B cell (primary cell): Measurements from ENCODE around the gene BET1. TPM values are rescaled to one million over a fixed set of nuclear protein-coding genes. Genes with fewer than 3 reads are reported as not detected.

Experiments used
- ATAC-seq: fragments of 200-7000 bp; cut with Tn5 transposase; one replicate; pipeline ENCODE4 v1.10.0; 2021; ENCODE audit warnings: low read depth, mild to moderate bottlenecking, moderate number of reproducible peaks, moderate library complexity
- CTCF ChIA-PET: fragments of 350-600 bp; sonication (Branson Sonifier 250); formaldehyde crosslinking; loops from one replicate; lab custom pipeline; 2021; ENCODE audit warnings: antibody characterized with exemption, inconsistent platforms; lab: Charles Lee
- POLR2A ChIA-PET: fragments of 350-600 bp; sonication (Branson Sonifier 250); formaldehyde crosslinking; loops from one replicate; lab custom pipeline; 2021; ENCODE audit warnings: antibody characterized with exemption; lab: Charles Lee
- DNase-seq: peaks from one replicate; pipeline ENCODE4 v3.0.0; 2013
- H2AFZ ChIP-seq: 2 replicates; pipeline ENCODE4 v1.6.1; 2012; ENCODE audit warnings: mild to moderate bottlenecking, low read depth, low read length; ENCODE audit not compliant: insufficient read depth, poor library complexity, severe bottlenecking
- H3K27ac ChIP-seq, 2 donors: 1 replicate in 1 of 2; 2 replicates in 1 of 2; pipeline ENCODE4 v1.5.1; 2012 to 2013; ENCODE audit warnings: low read length in 2 of 2, mild to moderate bottlenecking in 2 of 2, moderate library complexity in 1 of 2
- H3K27me3 ChIP-seq, 4 experiments: fragments of 200-600 bp in 1 of 4; sonication (generic) in 1 of 4; replicated peaks in 1 of 4; 1 replicate in 2 of 4; 2 replicates in 2 of 4; pipeline versions ENCODE4 v1.6.1 to v1.7.0; 2013 to 2016; ENCODE audit warnings: low read length in 3 of 4, mild to moderate bottlenecking in 2 of 4, mixed read lengths in 1 of 4, moderate library complexity in 1 of 4; ENCODE audit not compliant: insufficient read depth in 4 of 4, control insufficient read depth in 3 of 4; ENCODE audit errors: control extremely low read depth in 1 of 4
- H3K36me3 ChIP-seq, 2 experiments: replicated peaks in 1 of 2; 1 replicate in 1 of 2; 2 replicates in 1 of 2; pipeline versions ENCODE4 v1.6.1 to v1.7.1; 2013; ENCODE audit warnings: low read length in 1 of 2; ENCODE audit not compliant: insufficient read depth in 2 of 2, control insufficient read depth in 1 of 2; ENCODE audit errors: control extremely low read depth in 1 of 2, extremely low read depth in 1 of 2
- H3K4me1 ChIP-seq, 2 donors: fragments of 200-600 bp in 1 of 2; sonication (generic) in 1 of 2; 1 replicate in 1 of 2; 2 replicates in 1 of 2; pipeline versions ENCODE4 v1.5.1 to v1.6.1; 2013 to 2017; ENCODE audit warnings: low read length in 2 of 2; ENCODE audit not compliant: control insufficient read depth in 2 of 2, insufficient read depth in 2 of 2
- H3K4me2 ChIP-seq: replicated peaks from 2 replicates; pipeline ENCODE3; 2012; ENCODE audit warnings: mild to moderate bottlenecking, low read depth, low read length; ENCODE audit not compliant: poor library complexity, severe bottlenecking
- H3K4me3 ChIP-seq, 5 experiments: fragments of 200-600 bp in 1 of 5; sonication (generic) in 1 of 5; 1 replicate in 3 of 5; 2 replicates in 2 of 5; pipeline versions ENCODE4 v1.5.1 to v1.7.0; 2011 to 2016; ENCODE audit warnings: low read length in 4 of 5, mild to moderate bottlenecking in 4 of 5, low read depth in 2 of 5, control low read depth in 1 of 5, moderate library complexity in 1 of 5; ENCODE audit not compliant: insufficient read depth in 1 of 5; ENCODE audit errors: control extremely low read depth in 1 of 5, extremely low read depth in 1 of 5
- H3K79me2 ChIP-seq: fragments of 200-600 bp; sonication (generic); one replicate; pipeline ENCODE4 v1.6.0; 2016; ENCODE audit warnings: low read length; ENCODE audit not compliant: control insufficient read depth, insufficient read depth
- H3K9ac ChIP-seq: fragments of 200-600 bp; sonication (generic); 2 replicates; pipeline ENCODE4 v1.6.1; 2017; ENCODE audit warnings: mild to moderate bottlenecking, low read length, moderate library complexity
- H3K9me3 ChIP-seq, 3 donors: one replicate each; pipeline versions ENCODE4 v1.6.1 to v1.7.1; 2013; ENCODE audit warnings: low read length in 2 of 3; ENCODE audit not compliant: control insufficient read depth in 2 of 3, insufficient read depth in 1 of 3; ENCODE audit errors: control extremely low read depth in 1 of 3
- H4K20me1 ChIP-seq: 2 replicates; pipeline ENCODE4 v1.6.0; 2012; ENCODE audit warnings: mild to moderate bottlenecking, low read length; ENCODE audit not compliant: insufficient read depth, control insufficient read depth, poor library complexity, severe bottlenecking
- H3K27ac Mint-ChIP-seq: one replicate; pipeline ENCODE4 v1.8.0; 2021; ENCODE audit warnings: mixed read lengths
- H3K27me3 Mint-ChIP-seq: one replicate; pipeline ENCODE4 v1.8.0; 2021; ENCODE audit warnings: mixed read lengths
- H3K4me1 Mint-ChIP-seq: one replicate; pipeline ENCODE4 v1.8.0; 2021; ENCODE audit warnings: mixed read lengths
- H3K4me3 Mint-ChIP-seq: one replicate; pipeline ENCODE4 v1.8.0; 2021; ENCODE audit warnings: mixed read lengths
- H3K9me3 Mint-ChIP-seq: one replicate; pipeline ENCODE4 v1.8.0; 2022; ENCODE audit warnings: mixed read lengths; ENCODE audit not compliant: insufficient read depth
- EZH2 ChIP-seq: IDR thresholded peaks from 2 replicates; pipeline ENCODE4 v1.6.1; 2012; ENCODE audit warnings: borderline replicate concordance, low read depth, mild to moderate bottlenecking, moderate library complexity, low read length; ENCODE audit not compliant: insufficient read depth, poor library complexity, severe bottlenecking
- WGBS: methylation state at CpG from one replicate; pipeline ENCODE4 v1.1.5; 2013; ENCODE audit warnings: missing lambda C conversion rate; ENCODE audit not compliant: insufficient coverage; 5-methylcytosine and 5-hydroxymethylcytosine counted together
- intact Hi-C: fragments of 100-400 bp; cut with micrococcal nuclease; formaldehyde crosslinking; loops from one replicate; pipeline ENCODE4 v1.10.0; 2022
- polyA plus RNA-seq: library from polyadenylated mRNA; depleted of rRNA; stranded (reverse); fragments of >200 nt; gene quantifications from 2 replicates; pipeline ENCODE4 v1.2.3, GENCODE V29; 2012
- total RNA-seq, 2 donors: library from RNA; stranded (reverse); fragments of 120-200 nt in 1 of 2; gene quantifications; 1 replicate in 1 of 2; 2 replicates in 1 of 2; pipeline versions ENCODE4 v1.2.3 to v1.2.4, GENCODE V29; 2013 to 2022
- TF ChIP-seq, protein P1 (sequence below): fragments of 200-600 bp; IDR thresholded peaks from one replicate; pipeline ENCODE4 v1.8.0; 2022; ENCODE audit warnings: antibody characterized with exemption, mild to moderate bottlenecking

The BET1 gene
- total and polyA plus RNA-seq, 2 donors (not counting 1 experiment from before 2014, with no cell fraction given) = 16.0 to 36.1 TPM

DNA sequence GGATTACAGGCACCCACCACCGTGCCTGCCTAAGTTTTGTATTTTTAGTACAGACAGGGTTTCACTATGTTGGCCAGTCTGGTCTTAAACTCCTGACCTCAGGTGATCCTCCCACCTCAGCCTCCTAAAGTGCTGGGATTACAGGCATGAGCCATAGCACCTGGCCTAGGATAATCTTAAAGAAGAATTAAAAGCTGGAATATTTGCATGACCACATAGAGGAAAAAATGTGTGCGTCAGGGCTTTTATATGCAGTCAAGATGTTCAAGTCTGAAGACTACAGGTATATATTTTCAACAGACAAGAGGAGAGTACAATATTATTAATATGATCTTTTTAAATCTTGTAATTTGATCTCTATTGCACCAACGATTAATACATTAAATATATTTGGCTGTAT is 43.2 kb downstream of the BET1 start:
- POLR2A ChIA-PET = no interaction called here
- no peaks in the 10 kb centered on the region for H3K27me3 ChIP-seq
- no CpG with 5 or more reads among the region's 3 CpGs for WGBS

DNA sequence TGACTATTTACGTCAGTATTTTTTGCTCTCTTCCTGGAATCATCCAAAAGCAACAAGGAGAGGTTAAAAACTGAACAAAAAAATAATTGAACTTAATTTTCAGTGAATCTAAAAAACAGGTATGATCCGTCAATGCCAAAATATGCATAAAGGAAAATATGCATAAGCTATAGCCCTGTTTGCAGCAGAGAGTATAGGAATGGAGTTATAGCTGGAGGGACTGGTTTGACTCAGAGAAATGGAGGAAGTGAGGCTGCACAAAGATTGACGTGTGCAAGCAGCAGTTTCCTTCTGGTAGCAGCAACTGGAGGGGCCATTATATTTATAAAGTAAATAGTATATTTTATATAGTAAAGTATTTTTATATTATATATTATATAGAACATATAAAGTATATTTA is 45.5 kb downstream of the BET1 start:
- CTCF ChIA-PET = no interaction called here
- H3K4me3 Mint-ChIP-seq = no peak overlapping the region

More for the DNA sequence above, 43.2 kb downstream of the BET1 start:
- Mint-ChIP-seq H3K4me1 (no peaks in the 10 kb centered on the region), H3K4me3 (no peak overlapping the region), H3K9me3 (no peaks in the 10 kb centered on the region), H3K27ac (no peak overlapping the region), H3K27me3 (no peaks in the 10 kb centered on the region)
- H3K27ac ChIP-seq = no peak overlapping the region
- no peaks in the 10 kb centered on the region for H3K4me1 ChIP-seq
- no peaks in the 10 kb centered on the region for H3K9me3 ChIP-seq
- ATAC-seq (no peak), DNase-seq (no peak)
- H3K79me2 ChIP-seq = no peaks in the 10 kb centered on the region
- no peaks in the 10 kb centered on the region for H4K20me1 ChIP-seq
- no peak overlapping the region for H3K9ac ChIP-seq
- H3K4me2 ChIP-seq = no peak overlapping the region
- intact Hi-C loops = no loop called here
- CTCF ChIA-PET = no interaction called here
- no peaks in the 10 kb centered on the region for H3K36me3 ChIP-seq
- no peak overlapping the region for H3K4me3 ChIP-seq
- no peak overlapping the region for H2AFZ ChIP-seq
- TF ChIP-seq, protein P1, sequence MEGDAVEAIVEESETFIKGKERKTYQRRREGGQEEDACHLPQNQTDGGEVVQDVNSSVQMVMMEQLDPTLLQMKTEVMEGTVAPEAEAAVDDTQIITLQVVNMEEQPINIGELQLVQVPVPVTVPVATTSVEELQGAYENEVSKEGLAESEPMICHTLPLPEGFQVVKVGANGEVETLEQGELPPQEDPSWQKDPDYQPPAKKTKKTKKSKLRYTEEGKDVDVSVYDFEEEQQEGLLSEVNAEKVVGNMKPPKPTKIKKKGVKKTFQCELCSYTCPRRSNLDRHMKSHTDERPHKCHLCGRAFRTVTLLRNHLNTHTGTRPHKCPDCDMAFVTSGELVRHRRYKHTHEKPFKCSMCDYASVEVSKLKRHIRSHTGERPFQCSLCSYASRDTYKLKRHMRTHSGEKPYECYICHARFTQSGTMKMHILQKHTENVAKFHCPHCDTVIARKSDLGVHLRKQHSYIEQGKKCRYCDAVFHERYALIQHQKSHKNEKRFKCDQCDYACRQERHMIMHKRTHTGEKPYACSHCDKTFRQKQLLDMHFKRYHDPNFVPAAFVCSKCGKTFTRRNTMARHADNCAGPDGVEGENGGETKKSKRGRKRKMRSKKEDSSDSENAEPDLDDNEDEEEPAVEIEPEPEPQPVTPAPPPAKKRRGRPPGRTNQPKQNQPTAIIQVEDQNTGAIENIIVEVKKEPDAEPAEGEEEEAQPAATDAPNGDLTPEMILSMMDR = no peak
- no peak for TF ChIP-seq EZH2

More for the DNA sequence above, 45.5 kb downstream of the BET1 start:
- Histone ChIP-seq H3K4me1 (no peaks in the 10 kb centered on the region), H2AFZ (no peak overlapping the region), H4K20me1 (no peaks in the 10 kb centered on the region), H3K36me3 (no peaks in the 10 kb centered on the region), H3K4me3 (no peak overlapping the region), H3K79me2 (no peaks in the 10 kb centered on the region), H3K9me3 (no peaks in the 10 kb centered on the region), H3K27ac (no peak overlapping the region), H3K27me3 (no peaks in the 10 kb centered on the region), H3K9ac (no peak overlapping the region), H3K4me2 (no peak overlapping the region)
- TF ChIP-seq, protein P1 = no peak
- no peak for TF ChIP-seq EZH2
- intact Hi-C loops = no loop called here
- Mint-ChIP-seq H3K27me3 (no peaks in the 10 kb centered on the region), H3K4me1 (no peaks in the 10 kb centered on the region), H3K27ac (no peak overlapping the region), H3K9me3 (no peaks in the 10 kb centered on the region)
- DNase-seq (no peak), ATAC-seq (no peak)
- POLR2A ChIA-PET = no interaction called here
- no CpG with 5 or more reads among the region's 3 CpGs for WGBS
